ENCODE results near the gene GCGR.

The GCGR gene

GRCh38 chr17:81801327-81801726, 2.6 kb upstream of the GCGR start:
- TF ChIP-seq FOXP2 (optimal IDR thresholded peaks at IDR 0.05; ENCODE audit: borderline replicate concordance, extremely low read depth, extremely low read length, insufficient read depth), result no peak
- no peak for TF ChIP-seq SIN3A (IDR thresholded peaks at IDR 0.05; ENCODE audit: borderline replicate concordance, insufficient read depth, low read length)
- no peak for TF ChIP-seq REST (IDR thresholded peaks at IDR 0.05; ENCODE audit: insufficient read depth in 1 of 2, low read depth in 2 of 2, low read length in 2 of 2)
- no peak for TF ChIP-seq TAF1 (IDR thresholded peaks at IDR 0.05; ENCODE audit: borderline replicate concordance, insufficient read depth, low read length)
- TF ChIP-seq POLR2AphosphoS5 (IDR thresholded peaks at IDR 0.05; ENCODE audit: low read depth, low read length), result no peak

GRCh38 chr17:81802048-81802758, 1.7 kb upstream of the GCGR start:
- TF ChIP-seq TAF1 (IDR thresholded peaks at IDR 0.05; ENCODE audit: borderline replicate concordance, insufficient read depth, low read length), result no peak
- no peak for TF ChIP-seq SIN3A (IDR thresholded peaks at IDR 0.05; ENCODE audit: borderline replicate concordance, insufficient read depth, low read length)
- no peak for TF ChIP-seq REST (IDR thresholded peaks at IDR 0.05; ENCODE audit: insufficient read depth in 1 of 2, low read depth in 2 of 2, low read length in 2 of 2)
- TF ChIP-seq FOXP2 (optimal IDR thresholded peaks at IDR 0.05; ENCODE audit: borderline replicate concordance, extremely low read depth, extremely low read length, insufficient read depth), result no peak
- no peak for TF ChIP-seq POLR2AphosphoS5 (IDR thresholded peaks at IDR 0.05; ENCODE audit: low read depth, low read length)

GRCh38 chr17:81802856-81803643, 900 bp upstream of the GCGR start:
- TF ChIP-seq SIN3A (IDR thresholded peaks at IDR 0.05; ENCODE audit: borderline replicate concordance, insufficient read depth, low read length) (no peak), POLR2AphosphoS5 (IDR thresholded peaks at IDR 0.05; ENCODE audit: low read depth, low read length) (no peak), REST (IDR thresholded peaks at IDR 0.05; ENCODE audit: insufficient read depth in 1 of 2, low read depth in 2 of 2, low read length in 2 of 2) (no peak), FOXP2 (optimal IDR thresholded peaks at IDR 0.05; ENCODE audit: borderline replicate concordance, extremely low read depth, extremely low read length, insufficient read depth) (no peak), TAF1 (IDR thresholded peaks at IDR 0.05; ENCODE audit: borderline replicate concordance, insufficient read depth, low read length) (no peak)

- no peak for TF ChIP-seq REST (IDR thresholded peaks at IDR 0.05; ENCODE audit: insufficient read depth in 1 of 2, low read depth in 2 of 2, low read length in 2 of 2)
- TF ChIP-seq TAF1 (IDR thresholded peaks at IDR 0.05; ENCODE audit: borderline replicate concordance, insufficient read depth, low read length), result no peak
- no peak for TF ChIP-seq POLR2AphosphoS5 (IDR thresholded peaks at IDR 0.05; ENCODE audit: low read depth, low read length)
- no peak for TF ChIP-seq SIN3A (IDR thresholded peaks at IDR 0.05; ENCODE audit: borderline replicate concordance, insufficient read depth, low read length)
- TF ChIP-seq FOXP2 (optimal IDR thresholded peaks at IDR 0.05; ENCODE audit: borderline replicate concordance, extremely low read depth, extremely low read length, insufficient read depth), result no peak
These were observed 829 bp downstream of the GCGR start for GRCh38 chr17:81804559-81805399.

Measured in PFSK-1 (cell line).